Stimulated activated CD8-positive, alpha-beta memory T cell treated with anti-CD3 and anti-CD28 coated beads, Interleukin-12 subunit alpha, Interleukin-12 subunit beta, amount 100 ng/mL, for 4 hours (primary cell): Measurements from ENCODE around the gene MORF4L1.
"Not testable (repeated sequence)": the region's sequence is repeated elsewhere in the genome, so short reads cannot be mapped to it uniquely, and the experiment has no call there.

ENCODE experiments used
- DNase-seq: peaks from one replicate; pipeline ENCODE4 v3.0.0-alpha.2; 2020; ENCODE audit warnings: low read depth

MORF4L1 gene

GRCh38 chr15:78927077-78927790, 54.5 kb downstream of the MORF4L1 start:
- no peak for DNase-seq

DNA sequence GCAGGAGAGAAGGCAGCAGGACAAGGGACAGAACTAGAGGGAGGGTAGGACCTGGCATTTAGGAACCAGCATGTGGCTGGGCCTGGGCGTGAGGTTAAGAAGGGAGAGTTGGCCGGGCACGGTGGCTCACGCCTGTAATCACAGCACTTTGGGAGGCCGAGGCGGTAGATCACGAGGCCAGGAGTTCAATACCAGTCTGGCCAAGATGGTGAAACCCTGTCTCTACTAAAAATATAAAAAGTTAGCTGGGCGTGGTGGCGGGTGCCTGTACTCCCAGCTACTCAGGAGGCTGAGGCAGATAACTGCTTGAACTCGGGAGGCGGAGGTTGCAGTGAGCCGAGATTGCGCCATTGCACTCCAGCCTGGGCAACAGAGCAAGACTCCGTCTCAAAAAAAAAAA, 55.5 kb downstream of the MORF4L1 start:
- DNase-seq: not testable (repeated sequence)

DNA sequence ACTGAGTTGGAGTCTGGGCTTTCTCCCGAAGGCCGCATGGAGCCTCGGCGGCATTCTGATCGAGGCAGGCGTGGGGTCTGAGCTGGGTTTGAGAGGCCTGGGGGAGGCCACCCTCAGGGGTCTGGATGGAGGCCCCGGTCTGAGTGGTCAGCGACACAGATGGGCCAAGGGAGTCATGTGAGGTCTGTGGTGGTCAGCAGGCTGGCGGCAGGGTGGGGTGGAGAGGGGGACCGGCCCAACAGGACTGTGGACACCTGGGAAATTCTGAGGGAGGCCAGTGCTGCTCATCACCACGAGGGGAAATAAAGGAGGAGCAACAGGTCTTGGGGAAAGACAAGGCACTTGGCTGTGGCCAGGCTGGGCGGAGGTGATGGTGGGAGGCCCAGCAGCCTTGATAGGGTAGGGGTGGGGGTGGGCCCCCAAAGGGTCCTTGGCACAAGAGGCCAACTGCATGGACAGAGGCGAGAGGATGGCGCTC, 56.0 kb downstream of the MORF4L1 start:
- DNase-seq: no peak

GRCh38 chr15:78929536-78930264, 57.0 kb downstream of the MORF4L1 start:
- no peak for DNase-seq

GRCh38 chr15:78930577-78931388, 58.1 kb downstream of the MORF4L1 start:
- DNase-seq: no peak

- no peak for DNase-seq
Observed at GRCh38 chr15:78931439-78932257, 59.0 kb downstream of the MORF4L1 start.

DNA sequence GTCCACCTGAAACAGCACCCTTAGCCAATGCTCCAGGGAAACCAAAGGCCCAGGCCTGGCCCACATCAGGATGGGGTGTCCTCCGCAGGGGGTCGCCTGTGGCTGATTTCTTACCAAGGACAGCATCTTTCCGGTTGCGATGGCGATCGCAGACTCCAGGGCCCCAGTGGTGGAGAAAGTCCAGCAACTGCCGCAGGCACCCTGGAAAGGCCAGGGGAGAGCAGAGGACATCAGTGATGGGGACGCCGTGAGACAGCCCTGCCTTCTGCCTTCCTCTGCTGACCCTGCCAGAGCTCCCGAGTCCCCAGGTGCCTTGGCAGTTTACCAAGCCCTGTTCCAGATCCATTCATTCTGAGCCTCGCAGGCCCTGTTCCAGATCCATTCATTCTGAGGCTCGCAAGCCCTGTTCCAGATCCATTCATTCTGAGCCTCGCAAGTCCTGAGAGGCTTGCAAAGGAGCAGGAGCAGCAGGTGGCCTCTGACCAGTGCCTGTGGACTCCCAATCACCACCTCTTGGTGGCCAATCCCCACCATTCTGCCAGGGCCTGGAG, 59.6 kb downstream of the MORF4L1 start:
- no peak for DNase-seq

GRCh38 chr15:78933187-78933822, 60.6 kb downstream of the MORF4L1 start:
- no peak for DNase-seq

GRCh38 chr15:78933823-78934654, 61.3 kb downstream of the MORF4L1 start:
- DNase-seq: no peak

DNA sequence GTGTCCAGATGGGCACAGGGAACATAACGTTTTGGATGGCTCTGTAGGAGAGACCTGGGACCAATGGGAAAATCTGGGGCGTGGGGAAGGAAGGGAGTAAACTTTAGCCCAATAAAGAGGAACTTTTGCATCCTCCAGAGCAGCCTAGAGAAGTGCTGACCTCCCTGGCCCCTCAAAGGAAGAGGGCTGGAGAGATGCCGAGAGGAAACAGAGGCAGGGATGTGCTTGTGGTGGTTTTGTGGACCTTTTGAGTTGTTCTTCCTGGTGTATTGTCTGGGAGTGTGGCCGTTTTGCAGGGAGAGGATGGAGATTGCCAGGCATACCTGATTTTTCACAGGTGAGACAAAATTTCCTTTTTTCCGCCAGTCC, 61.9 kb downstream of the MORF4L1 start:
- DNase-seq: no peak

- DNase-seq: no peak
Observed at GRCh38 chr15:78937132-78937739, 64.5 kb downstream of the MORF4L1 start.

- no peak for DNase-seq
Observed at GRCh38 chr15:78938658-78939488, 66.2 kb downstream of the MORF4L1 start.

DNA sequence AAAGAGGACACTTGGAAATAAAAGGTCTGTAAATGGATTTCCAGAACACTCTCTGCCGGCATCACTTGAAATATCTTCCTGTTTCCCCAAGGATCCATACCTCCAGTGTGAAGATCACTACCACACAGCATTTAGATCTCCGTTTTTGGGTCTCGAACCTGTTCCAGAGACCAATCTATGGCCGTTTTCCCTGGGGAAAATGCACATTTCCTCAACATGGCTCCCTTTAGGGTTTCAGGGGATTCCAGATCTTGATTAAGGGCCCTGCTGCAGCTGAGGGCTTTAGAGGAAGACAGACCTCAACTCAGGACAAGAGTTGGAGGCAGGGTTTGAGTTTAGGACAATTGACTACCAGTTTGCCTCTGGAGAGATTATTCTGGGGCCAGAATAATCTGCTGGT, 70.1 kb downstream of the MORF4L1 start:
- DNase-seq: no peak

GRCh38 chr15:78943692-78944091, 71.0 kb downstream of the MORF4L1 start:
- no peak for DNase-seq

DNA sequence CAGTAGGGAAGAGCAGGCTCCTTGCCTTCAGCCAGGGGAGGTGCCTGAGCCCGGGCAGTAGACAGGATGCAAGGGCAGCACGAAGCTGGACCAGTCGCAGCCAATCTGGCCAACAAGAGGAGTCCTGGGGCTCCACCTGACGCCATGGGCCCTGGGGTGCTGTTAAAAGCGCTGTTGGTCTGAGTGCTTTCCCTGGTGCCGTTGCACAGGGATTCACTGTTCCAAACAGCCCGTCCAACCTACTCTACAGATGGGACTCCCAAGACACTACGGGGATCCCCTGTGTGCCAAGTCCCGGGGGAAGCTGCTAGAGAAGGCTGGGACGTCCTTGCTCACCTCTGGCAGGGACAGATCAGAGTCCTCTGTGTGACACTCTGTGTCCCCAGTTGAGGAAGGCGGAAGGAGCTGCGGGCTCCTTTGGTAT, 71.5 kb downstream of the MORF4L1 start:
- DNase-seq: no peak

- peak; percentile 59 for DNase-seq
Observed at GRCh38 chr15:78944669-78945407, 72.1 kb downstream of the MORF4L1 start, which contains the start of gene CTSH. TSS of gene CTSH (minus strand) at chr15:78945046. CDS start at chr15:78944981, 65 bp downstream.

GRCh38 chr15:78946493-78946892, 73.8 kb downstream of the MORF4L1 start:
- DNase-seq: no peak

DNA sequence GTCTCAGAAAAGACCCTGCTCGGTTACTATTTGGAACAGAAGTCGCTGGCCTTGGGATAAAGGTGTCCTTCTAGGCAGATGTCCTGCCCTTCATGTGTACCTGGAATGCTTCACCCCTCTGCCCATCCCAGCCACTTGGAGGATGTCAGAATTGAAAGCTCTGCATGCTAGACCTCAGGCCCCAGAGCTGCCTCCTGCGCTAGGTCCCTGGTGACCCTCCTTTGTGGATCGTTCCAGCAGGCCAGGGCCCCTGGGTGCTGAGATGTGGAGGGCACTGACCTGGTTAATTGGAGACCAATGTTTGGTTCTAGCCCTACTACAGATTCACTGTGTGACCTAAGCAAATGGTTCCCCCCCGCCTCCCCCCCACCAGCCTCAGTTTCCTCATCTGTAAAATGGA, 74.8 kb downstream of the MORF4L1 start:
- DNase-seq: no peak
